Forelimb muscle (tissue), 1 donor: ENCODE results near the gene FUT9. TPM values are rescaled to one million over a fixed set of nuclear protein-coding genes. Genes with fewer than 3 reads are reported as not detected.

Source experiments
- DNase-seq: peaks from one replicate; pipeline ENCODE4 v3.0.0-alpha.2; 2013; ENCODE audit warnings: low read depth
- polyA plus RNA-seq: library from polyadenylated mRNA; unstranded; fragments of 120-200 nt; gene quantifications from one replicate; pipeline ENCODE4 v1.2.1, GENCODE V29; 2013; ENCODE audit not compliant: insufficient read length

Gene FUT9
- polyA plus RNA-seq, 1 donor: 0.16 TPM

DNA sequence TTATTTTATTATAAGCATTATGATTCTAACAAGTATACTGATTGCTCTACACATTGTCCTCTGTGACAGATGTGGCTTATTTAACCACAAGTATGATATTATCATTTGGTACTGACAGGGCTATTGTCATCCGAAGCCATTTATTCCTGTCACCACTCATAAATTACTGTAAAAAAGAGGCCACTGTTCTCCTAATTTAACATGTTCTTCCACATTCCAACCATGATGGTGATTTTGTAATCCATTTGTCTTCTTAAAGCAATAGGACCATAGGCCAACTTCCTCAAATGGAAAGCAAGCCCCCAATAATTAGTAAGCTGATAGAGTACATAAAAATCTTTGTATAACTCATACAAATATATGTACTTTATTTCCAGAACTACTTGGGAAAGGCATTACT lies 50.6 kb downstream of the FUT9 start:
- DNase-seq: no peak

GRCh38 chr6:96073555-96073954 lies 57.8 kb downstream of the FUT9 start:
- no peak for DNase-seq

DNA sequence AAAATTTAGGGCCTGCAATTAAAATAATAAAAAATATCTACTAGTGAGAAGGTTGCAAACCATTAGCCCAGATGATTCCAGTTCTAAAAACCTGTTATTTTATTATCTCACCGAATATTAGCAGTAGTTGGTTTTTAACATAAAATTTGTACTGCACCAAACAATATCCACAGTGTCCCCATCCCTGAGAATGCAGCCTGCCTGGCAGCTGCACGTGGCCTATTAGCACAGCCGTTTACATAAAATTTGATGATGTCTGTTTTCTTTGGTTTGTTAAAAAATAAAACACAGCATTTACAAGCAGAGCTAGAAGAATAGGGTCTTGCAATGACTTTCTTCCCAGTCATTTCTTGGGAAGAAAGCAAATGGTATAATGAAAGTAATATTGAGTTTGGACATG lies 58.2 kb downstream of the FUT9 start:
- no peak for DNase-seq

- DNase-seq: no peak
Observed at GRCh38 chr6:96075826-96076225, 60.1 kb downstream of the FUT9 start.

DNA sequence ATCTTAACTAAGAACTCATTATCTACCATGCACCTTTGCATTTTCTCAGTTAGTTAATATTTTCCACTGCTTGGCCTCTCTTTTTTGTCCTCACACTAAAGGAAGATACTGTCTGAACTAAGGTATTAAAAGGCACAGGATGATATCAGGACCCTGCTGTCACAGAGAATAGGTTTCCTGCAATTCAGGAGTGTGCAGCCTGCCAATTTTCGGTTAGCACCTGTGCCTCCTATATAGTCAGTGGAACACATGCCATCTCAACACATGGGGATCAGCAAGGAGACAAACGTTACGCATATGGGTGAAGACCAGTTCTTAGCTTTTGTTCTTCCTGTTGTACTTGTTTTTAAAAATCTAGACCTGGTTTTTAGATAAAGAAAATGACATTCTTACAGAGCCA lies 71.0 kb downstream of the FUT9 start:
- DNase-seq: no peak

DNA sequence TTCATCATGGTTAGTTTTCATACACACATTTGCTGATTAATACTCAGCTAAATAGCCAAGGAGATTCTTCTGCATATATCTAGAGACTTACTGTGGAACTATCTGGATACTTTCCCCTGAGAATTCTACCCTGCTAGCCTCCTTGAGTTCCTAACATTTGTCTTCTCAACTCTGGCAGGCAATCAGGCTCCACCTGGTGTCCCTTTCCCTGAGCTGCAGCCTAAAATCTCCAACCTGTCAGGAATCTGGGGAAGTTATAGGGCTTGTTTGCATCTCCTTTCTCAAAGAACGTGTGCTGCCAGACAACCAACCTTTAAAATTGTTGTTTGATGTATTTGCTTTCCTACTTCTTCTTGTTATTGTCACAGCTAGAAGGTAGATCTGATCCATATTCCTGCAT lies 73.4 kb downstream of the FUT9 start:
- DNase-seq: no peak

GRCh38 chr6:96094077-96094476 lies 78.3 kb downstream of the FUT9 start:
- DNase-seq: no peak

DNA sequence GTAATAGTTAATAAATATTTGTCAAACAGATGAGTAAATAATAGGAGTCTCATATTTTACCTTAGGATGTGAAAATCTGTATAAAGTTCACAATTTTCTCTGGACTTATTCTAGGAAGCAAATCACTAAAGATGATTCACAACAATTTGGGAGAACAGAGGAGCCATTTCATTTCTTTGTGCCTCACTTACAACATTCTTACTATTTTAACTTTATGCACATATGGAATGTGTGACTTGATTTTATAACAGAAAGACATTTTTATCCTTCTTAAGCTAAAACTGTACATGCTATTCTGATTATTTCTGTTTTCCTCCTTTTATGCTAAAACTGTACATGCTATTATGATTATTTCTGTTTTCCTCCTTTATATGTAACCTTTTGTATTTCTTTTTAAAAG lies 83.3 kb downstream of the FUT9 start:
- DNase-seq: no peak

GRCh38 chr6:96101564-96101963 lies 85.8 kb downstream of the FUT9 start:
- DNase-seq: no peak

GRCh38 chr6:96104910-96105309 lies 89.1 kb downstream of the FUT9 start:
- DNase-seq: no peak

- DNase-seq: no peak
Observed at GRCh38 chr6:96110878-96111277, 95.1 kb downstream of the FUT9 start.

GRCh38 chr6:96116674-96117073 lies 100.9 kb downstream of the FUT9 start:
- no peak for DNase-seq

DNA sequence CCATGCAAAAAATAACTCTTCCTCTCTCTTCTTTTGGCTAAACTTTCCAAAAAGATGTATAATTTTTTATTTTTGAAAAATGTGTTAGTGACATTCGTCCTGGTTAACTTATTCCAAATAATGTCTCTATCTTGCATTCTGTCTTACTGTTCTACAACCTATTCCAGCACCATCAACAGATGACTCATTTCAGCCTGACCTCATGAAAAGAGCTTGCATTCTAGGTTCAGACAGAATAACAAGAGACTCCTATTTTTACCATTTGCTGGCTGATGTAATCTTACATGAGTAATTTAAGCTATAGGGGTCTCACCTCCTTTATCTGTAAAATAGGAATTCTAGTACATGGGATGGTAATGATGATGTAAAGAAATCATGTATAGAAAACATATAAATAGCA lies 109.0 kb downstream of the FUT9 start:
- no peak for DNase-seq

- no peak for DNase-seq
Observed at GRCh38 chr6:96138406-96138805, 122.6 kb downstream of the FUT9 start.

DNA sequence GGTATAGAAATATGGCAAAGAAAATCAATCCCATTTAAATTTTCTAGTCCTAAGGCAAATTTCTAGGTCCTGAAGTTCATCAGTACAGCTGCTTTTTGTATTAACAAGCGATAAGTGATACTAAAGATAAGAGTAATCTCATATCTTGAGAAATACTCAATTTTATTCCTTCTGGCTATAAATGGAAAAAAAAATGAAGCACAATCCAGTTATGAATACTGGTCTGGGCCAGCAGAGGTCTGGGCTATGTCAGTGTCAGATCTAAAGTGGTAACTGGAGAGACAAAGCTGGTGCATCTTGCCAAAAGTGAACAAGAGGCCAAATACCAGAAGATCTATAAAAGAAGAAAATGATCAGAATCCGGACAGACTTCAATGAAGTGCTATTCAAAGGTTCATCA lies 126.4 kb downstream of the FUT9 start:
- no peak for DNase-seq

DNA sequence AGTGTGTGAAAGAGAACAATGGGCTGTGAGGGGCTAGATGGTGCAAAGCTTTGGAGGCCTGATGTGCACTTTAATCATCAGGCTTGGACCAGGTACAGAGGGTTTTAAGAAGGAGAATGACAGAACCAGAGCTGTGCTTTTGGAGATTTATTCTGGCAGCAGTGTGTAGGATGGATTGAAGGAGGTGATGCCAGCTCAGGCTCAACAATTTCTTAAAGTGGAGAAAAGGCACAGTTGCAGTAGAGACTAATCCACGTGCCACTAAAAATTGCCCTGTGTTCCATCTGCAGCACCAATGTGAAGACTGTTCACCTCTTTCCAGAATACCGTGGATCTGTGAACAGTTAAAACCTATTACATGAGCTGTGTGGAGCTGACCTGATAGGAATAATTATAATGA lies 134.7 kb downstream of the FUT9 start:
- no peak for DNase-seq

GRCh38 chr6:96151707-96152106 lies 135.9 kb downstream of the FUT9 start:
- no peak for DNase-seq

- DNase-seq: no peak
Observed at GRCh38 chr6:96152114-96152708, 136.4 kb downstream of the FUT9 start.

GRCh38 chr6:96153775-96154174 lies 138.0 kb downstream of the FUT9 start:
- DNase-seq: no peak

DNA sequence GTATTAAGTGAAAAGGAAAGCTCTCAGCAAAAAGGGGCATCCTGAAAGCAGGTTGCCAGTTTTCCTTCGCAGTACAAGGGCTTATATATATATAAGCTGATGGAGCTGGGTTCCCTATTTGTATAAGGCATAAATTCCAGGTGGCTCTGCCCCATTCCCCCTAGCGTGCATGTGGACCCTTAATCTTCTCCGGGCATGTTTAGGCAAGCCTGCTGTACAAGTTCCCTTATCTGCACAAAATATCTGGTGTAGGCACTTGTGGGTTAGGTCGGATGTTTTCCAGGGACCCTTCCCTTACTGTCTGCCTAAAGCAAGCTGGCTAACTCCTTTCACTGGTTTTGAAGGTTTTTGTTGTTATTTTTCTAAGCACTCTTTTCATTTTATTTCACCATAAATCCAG lies 140.7 kb downstream of the FUT9 start:
- DNase-seq: no peak

DNA sequence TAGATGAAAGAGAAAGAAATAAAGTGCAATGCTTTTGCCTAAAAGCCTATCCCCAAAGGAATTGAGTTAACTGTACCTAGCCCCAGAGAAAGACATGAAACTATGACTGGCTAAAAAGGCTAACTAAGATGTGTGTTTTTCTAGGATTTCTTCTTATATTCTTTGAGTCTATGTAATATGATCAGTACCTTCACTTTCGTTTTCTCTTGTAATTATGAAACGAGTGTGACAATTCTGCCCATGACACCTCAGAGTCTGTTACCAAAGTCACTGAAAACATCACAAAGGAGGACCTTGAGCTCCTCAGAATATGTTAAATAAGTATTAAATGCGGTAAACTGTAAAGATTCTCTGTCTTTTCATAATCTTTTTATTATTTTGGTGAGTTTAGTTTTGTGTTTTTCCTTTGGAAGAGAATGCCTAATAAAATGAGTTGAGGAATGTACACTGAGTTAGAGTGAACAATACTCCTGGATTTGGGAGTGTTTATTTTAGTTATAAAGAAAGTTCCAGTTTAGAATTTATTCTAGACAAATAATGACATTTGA lies 141.3 kb downstream of the FUT9 start:
- no peak for DNase-seq

- no peak for DNase-seq
Observed at GRCh38 chr6:96162711-96163120, 146.9 kb downstream of the FUT9 start.

DNA sequence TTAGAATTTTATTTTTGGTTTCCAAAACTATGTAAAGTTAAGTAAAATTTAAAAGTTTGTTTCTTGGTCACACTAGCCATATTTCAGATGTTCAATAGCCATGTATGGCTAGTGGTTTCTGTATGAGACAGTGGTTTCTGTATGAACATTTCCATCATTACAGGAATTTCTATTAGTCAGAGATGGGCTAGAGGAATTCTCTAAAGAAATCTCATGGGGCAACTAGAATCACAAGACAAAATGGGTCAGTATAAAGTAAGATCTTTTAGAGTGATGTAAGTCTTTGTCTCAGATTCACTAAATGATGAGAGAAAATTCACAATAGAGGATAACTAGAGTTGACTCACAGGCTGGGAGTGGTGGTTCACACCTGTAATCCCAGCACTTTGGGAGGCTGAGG lies 149.0 kb downstream of the FUT9 start:
- no peak for DNase-seq

GRCh38 chr6:96171112-96171511 lies 155.3 kb downstream of the FUT9 start:
- DNase-seq: no peak
